HepG2 (cell line): Measurements from ENCODE around the gene VEGFB. TPM values are rescaled to one million over a fixed set of nuclear protein-coding genes. Genes with fewer than 3 reads are reported as not detected.

Experiments used
- BCL6 ChIP-seq: IDR thresholded peaks from 2 replicates; pipeline ENCODE4 v1.6.1; 2016; ENCODE audit warnings: missing genetic modification reagents, missing compliant biosample characterization
- HNF1B ChIP-seq: sonication (generic); formaldehyde crosslinking; IDR thresholded peaks from 2 replicates; pipeline ENCODE4 v1.5.1; 2020; ENCODE audit warnings: mild to moderate bottlenecking, moderate library complexity, missing genetic modification reagents
- HNRNPLL ChIP-seq: fragments of 200-400 bp; formaldehyde crosslinking; IDR thresholded peaks from 2 replicates; pipeline ENCODE4 v1.6.1; 2017; ENCODE audit warnings: mild to moderate bottlenecking, low read depth, low read length; ENCODE audit not compliant: poor library complexity, severe bottlenecking
- KAT2B ChIP-seq: fragments of 150-350 bp; IDR thresholded peaks from 2 replicates; pipeline ENCODE4 v1.6.1; 2014; ENCODE audit warnings: low read depth, low read length, borderline replicate concordance
- KMT2B ChIP-seq: IDR thresholded peaks from 2 replicates; pipeline ENCODE4 v1.6.1; 2016; ENCODE audit warnings: missing genetic modification reagents, missing compliant biosample characterization
- NR2F1 ChIP-seq, 2 experiments: fragments of 450-650 bp in 1 of 2; formaldehyde crosslinking in 1 of 2; IDR thresholded peaks; 2 replicates each; pipeline versions ENCODE4 v1.5.0 to v1.6.1; 2016 to 2020; ENCODE audit warnings: mild to moderate bottlenecking in 1 of 2, missing compliant biosample characterization in 1 of 2, missing genetic modification reagents in 1 of 2, moderate library complexity in 1 of 2
- RARA ChIP-seq: IDR thresholded peaks from 2 replicates; pipeline ENCODE4 v1.6.1; 2016; ENCODE audit warnings: missing genetic modification reagents, missing compliant biosample characterization
- REL ChIP-seq: sonication (generic); formaldehyde crosslinking; conservative IDR thresholded peaks from 2 replicates; pipeline ENCODE4 v1.8.0; 2022; ENCODE audit warnings: mild to moderate bottlenecking, missing genetic modification reagents, moderate library complexity
- XRCC5 ChIP-seq: fragments of 200-400 bp; formaldehyde crosslinking; optimal IDR thresholded peaks from 2 replicates; pipeline ENCODE3; 2017; ENCODE audit warnings: mild to moderate bottlenecking, low read length
- ZKSCAN5 ChIP-seq: sonication (generic); formaldehyde crosslinking; IDR thresholded peaks from 2 replicates; pipeline ENCODE4 v1.5.1; 2020; ENCODE audit warnings: mild to moderate bottlenecking, missing genetic modification reagents
- ZNF101 ChIP-seq: sonication (generic); formaldehyde crosslinking; IDR thresholded peaks from 2 replicates; pipeline ENCODE4 v1.4.0; 2020; ENCODE audit warnings: mild to moderate bottlenecking, low read depth, missing genetic modification reagents, borderline replicate concordance
- ZNF235 ChIP-seq: sonication (generic); formaldehyde crosslinking; IDR thresholded peaks from 2 replicates; pipeline ENCODE4 v1.8.1; 2023; ENCODE audit warnings: mild to moderate bottlenecking, missing genetic modification reagents, borderline replicate concordance
- ZNF329 ChIP-seq: sonication (generic); formaldehyde crosslinking; IDR thresholded peaks from 2 replicates; pipeline ENCODE4 v1.9.0; 2021; ENCODE audit warnings: low read depth, mild to moderate bottlenecking, missing genetic modification reagents
- ZNF333 ChIP-seq: sonication (generic); formaldehyde crosslinking; IDR thresholded peaks from 2 replicates; pipeline ENCODE4 v1.4.0; 2020; ENCODE audit warnings: mild to moderate bottlenecking, missing genetic modification reagents, borderline replicate concordance
- ZNF552 ChIP-seq: sonication (generic); formaldehyde crosslinking; IDR thresholded peaks from 2 replicates; pipeline ENCODE4 v1.9.0; 2022; ENCODE audit warnings: missing genetic modification reagents, mild to moderate bottlenecking, borderline replicate concordance
- ZNF576 ChIP-seq: sonication (generic); formaldehyde crosslinking; IDR thresholded peaks from 2 replicates; pipeline ENCODE4 v1.4.0; 2020; ENCODE audit warnings: mild to moderate bottlenecking, missing genetic modification reagents
- ZNF83 ChIP-seq: sonication (generic); formaldehyde crosslinking; IDR thresholded peaks from 2 replicates; pipeline ENCODE4 v1.4.0; 2020; ENCODE audit warnings: missing genetic modification reagents, mild to moderate bottlenecking, borderline replicate concordance
- ZUFSP ChIP-seq: sonication (generic); formaldehyde crosslinking; IDR thresholded peaks from 2 replicates; pipeline ENCODE4 v1.9.0; 2021; ENCODE audit warnings: missing genetic modification reagents, mild to moderate bottlenecking, borderline replicate concordance
- polyA plus RNA-seq, 8 experiments: library from polyadenylated mRNA; depleted of rRNA in 3 of 8; stranded (reverse) in 7 of 8; unstranded in 1 of 8; fragments of >200 nt; fragmentation: Illumina TruSeq in 4 of 8; extraction: Trizol in 4 of 8; gene quantifications; 2 replicates each; pipeline versions ENCODE4 v1.2.1 to v1.2.3, GENCODE V29; 2011 to 2016; ENCODE audit warnings: low read depth in 4 of 8, missing spikeins in 1 of 8, mixed read lengths in 1 of 8; ENCODE audit not compliant: insufficient read depth in 1 of 8
- total RNA-seq, 5 experiments: library from RNA; depleted of rRNA; stranded (reverse); fragments of >200 nt; fragmentation: Illumina TruSeq; extraction: Trizol; gene quantifications; 2 replicates each; pipeline ENCODE4 v1.2.3, GENCODE V29; 2016; ENCODE audit warnings: low read depth in 1 of 5
- TF ChIP-seq, protein P1 (sequence below): sonication (generic); formaldehyde crosslinking; IDR thresholded peaks from 2 replicates; pipeline ENCODE4 v1.4.0; 2020; ENCODE audit warnings: mild to moderate bottlenecking, low read depth, missing genetic modification reagents
- TF ChIP-seq, protein P2 (sequence below): sonication (generic); formaldehyde crosslinking; IDR thresholded peaks from 2 replicates; pipeline ENCODE4 v1.5.0; 2020; ENCODE audit warnings: missing genetic modification reagents
- TF ChIP-seq, protein P3 (sequence below): sonication (generic); formaldehyde crosslinking; IDR thresholded peaks from 2 replicates; pipeline ENCODE4 v1.4.0; 2020; ENCODE audit warnings: missing genetic modification reagents

VEGFB gene
- total and polyA plus RNA-seq, 2 of the 13 experiments (the other 11 are each of a cell fraction or from before 2014, with no cell fraction given) = 9.0 to 11.3 TPM

DNA sequence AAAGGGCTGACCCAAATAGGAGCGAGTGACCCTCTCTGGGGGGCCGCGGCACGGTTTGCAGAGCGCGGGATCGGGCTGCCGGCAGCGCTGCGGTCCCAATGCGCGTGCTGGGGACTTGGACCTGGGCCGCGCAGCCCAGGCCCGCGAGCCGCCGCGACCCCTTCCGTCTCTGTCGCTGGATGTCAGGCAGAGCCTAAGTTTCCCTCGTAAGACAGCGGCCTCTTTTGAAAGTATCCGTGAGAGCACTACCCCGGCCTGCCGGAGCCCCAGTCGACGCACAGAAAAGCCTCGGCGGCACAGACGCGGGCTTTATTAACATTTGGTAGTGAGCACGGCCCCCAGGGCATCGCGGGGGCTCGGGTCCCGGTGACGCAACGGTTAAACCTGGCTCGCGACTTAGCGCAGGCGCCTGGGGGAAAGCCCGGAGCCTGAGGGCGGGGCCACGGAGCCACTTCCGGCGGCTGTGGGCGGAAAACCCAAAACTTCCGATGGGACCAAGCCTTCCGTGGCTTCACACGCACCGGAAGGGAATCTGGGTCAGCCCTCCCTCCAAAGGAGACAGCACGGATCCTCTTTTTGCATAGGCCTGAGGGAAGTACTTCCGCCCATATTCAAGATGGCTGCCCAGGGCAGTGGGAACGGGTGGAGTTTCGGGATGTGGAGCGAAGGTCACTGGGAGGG, 35.3 kb downstream of the VEGFB start (continued):
- TF ChIP-seq ZNF235 (CRISPR knock-in tag) = no peak
- no peak for TF ChIP-seq ZUFSP (CRISPR knock-in tag)
- TF ChIP-seq RARA (CRISPR knock-in tag) = peak; percentile 48; the same call in 1 of the 2 replicates
- TF ChIP-seq XRCC5 = no peak
- TF ChIP-seq, protein P1, sequence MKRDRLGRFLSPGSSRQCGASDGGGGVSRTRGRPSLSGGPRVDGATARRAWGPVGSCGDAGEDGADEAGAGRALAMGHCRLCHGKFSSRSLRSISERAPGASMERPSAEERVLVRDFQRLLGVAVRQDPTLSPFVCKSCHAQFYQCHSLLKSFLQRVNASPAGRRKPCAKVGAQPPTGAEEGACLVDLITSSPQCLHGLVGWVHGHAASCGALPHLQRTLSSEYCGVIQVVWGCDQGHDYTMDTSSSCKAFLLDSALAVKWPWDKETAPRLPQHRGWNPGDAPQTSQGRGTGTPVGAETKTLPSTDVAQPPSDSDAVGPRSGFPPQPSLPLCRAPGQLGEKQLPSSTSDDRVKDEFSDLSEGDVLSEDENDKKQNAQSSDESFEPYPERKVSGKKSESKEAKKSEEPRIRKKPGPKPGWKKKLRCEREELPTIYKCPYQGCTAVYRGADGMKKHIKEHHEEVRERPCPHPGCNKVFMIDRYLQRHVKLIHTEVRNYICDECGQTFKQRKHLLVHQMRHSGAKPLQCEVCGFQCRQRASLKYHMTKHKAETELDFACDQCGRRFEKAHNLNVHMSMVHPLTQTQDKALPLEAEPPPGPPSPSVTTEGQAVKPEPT (CRISPR knock-in tag) = no peak
- no peak for TF ChIP-seq ZNF101 (CRISPR knock-in tag)
- TF ChIP-seq BCL6 (CRISPR knock-in tag) = no peak; the same call in 1 of the 2 replicates
- TF ChIP-seq NR2F1 (CRISPR knock-in tag; IDR thresholded peaks at IDR 0.05) = 0 out of 4 replicates have a peak, but pooled peaks of 1 of the 2 experiments have one; percentile 3
- no peak for TF ChIP-seq KMT2B (CRISPR knock-in tag)
- TF ChIP-seq HNF1B = peak; percentile 94
- peak; percentile 68 for TF ChIP-seq REL (CRISPR knock-in tag)
- TF ChIP-seq, protein P2, sequence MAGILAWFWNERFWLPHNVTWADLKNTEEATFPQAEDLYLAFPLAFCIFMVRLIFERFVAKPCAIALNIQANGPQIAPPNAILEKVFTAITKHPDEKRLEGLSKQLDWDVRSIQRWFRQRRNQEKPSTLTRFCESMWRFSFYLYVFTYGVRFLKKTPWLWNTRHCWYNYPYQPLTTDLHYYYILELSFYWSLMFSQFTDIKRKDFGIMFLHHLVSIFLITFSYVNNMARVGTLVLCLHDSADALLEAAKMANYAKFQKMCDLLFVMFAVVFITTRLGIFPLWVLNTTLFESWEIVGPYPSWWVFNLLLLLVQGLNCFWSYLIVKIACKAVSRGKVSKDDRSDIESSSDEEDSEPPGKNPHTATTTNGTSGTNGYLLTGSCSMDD (CRISPR knock-in tag) = no peak
- TF ChIP-seq ZNF552 (CRISPR knock-in tag) = no peak
- TF ChIP-seq HNRNPLL = peak; percentile 86
- TF ChIP-seq ZNF576 (CRISPR knock-in tag) = no peak
- no peak for TF ChIP-seq ZNF83
- TF ChIP-seq KAT2B = no peak
- TF ChIP-seq ZNF333 = no peak
- TF ChIP-seq ZNF329 (CRISPR knock-in tag) = 0 out of 2 replicates have a peak, but pooled peaks have one; percentile 1
- TF ChIP-seq, protein P3, sequence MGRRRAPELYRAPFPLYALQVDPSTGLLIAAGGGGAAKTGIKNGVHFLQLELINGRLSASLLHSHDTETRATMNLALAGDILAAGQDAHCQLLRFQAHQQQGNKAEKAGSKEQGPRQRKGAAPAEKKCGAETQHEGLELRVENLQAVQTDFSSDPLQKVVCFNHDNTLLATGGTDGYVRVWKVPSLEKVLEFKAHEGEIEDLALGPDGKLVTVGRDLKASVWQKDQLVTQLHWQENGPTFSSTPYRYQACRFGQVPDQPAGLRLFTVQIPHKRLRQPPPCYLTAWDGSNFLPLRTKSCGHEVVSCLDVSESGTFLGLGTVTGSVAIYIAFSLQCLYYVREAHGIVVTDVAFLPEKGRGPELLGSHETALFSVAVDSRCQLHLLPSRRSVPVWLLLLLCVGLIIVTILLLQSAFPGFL (CRISPR knock-in tag) = no peak
- TF ChIP-seq ZKSCAN5 = no peak
